ENCODE data around the gene RNF121.

RNF121 gene

GRCh38 chr11:72039856-72040401 lies 111.1 kb downstream of the RNF121 start:
- DNase-seq: no peak

- peak; percentile 92 for DNase-seq
Measured at GRCh38 chr11:72040491-72041363, 111.9 kb downstream of the RNF121 start.

GRCh38 chr11:72041364-72042063 lies 112.7 kb downstream of the RNF121 start:
- peak; percentile 66 for DNase-seq

- no peak for DNase-seq
Measured at GRCh38 chr11:72042064-72042745, 113.4 kb downstream of the RNF121 start.

- no peak for DNase-seq
Measured at GRCh38 chr11:72045849-72046248, 117.0 kb downstream of the RNF121 start.
